ENCODE data around the gene OR7C2.
"Not testable (repeated sequence)": the region's sequence is repeated elsewhere in the genome, so short reads cannot be mapped to it uniquely, and the experiment has no call there.

Gene OR7C2

DNA sequence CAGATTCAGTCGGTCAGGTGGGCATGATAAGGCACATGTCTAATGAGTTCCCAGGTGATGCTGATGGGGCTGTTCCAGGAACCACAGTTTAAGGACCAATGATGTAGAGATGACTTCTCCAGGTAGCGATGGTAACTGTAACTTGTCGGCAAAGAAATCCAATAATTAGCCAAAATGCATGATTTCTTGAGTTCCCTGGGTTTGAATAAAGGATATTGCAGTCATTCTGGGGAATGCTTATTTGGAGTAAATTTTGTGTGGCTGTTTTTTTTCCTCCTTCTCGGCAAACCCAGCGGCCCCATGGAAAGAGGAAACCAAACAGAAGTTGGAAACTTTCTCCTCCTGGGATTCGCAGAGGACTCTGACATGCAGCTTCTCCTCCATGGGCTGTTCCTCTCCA, at the start of gene OR7C2:
OR7C2 (plus strand) TSS at position 301 of the 400 bp plus-strand sequence; CDS start at position 301, 0 bp downstream.
- DNase-seq (ENCODE audit: low spot score) = no peak

DNA sequence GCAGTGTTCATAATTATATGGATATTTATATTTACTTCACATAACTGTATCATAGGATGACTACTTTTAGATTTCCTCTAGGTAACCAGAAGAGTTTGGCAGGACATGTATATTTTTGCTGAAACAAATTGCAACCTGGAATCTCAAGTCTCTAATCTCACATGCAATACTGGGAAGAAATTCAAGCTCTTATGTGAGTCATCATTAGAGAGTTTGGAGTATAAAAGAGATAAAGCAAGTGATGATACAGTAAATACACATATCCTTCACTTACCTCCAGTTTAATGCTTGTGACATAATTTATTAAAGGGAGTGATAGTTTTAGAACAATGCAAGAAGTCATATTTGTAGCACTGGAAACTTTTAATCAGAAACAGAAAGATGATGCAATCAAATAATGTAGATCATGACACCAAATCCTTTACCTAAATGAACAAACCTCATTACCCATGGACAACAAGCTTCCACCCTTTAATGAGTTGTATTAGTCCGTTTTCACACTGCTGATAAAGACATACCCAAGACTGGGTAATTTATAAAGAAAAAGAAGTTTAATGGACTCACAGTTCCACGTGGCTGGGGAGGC, 39.5 kb upstream of the OR7C2 start:
- DNase-seq (ENCODE audit: low spot score) = no peak

DNA sequence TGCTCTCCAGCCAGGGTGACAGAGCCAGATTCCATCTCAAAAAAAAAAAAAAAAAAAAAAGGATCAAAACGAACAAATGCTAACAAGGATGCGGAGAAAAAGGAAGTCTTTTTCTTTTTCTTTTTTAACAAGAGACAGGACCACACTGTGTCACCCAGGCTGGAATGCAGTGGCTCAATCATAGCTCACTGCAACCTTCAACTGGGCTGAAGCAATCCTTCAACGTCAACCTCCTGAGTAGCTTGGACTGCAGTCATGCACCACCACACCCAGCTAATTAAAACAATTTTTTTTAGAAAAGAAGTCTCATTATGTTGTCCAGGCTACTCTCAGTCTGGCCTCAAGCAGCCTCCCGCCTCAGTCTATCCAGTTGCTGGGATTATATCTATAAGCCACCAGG, 34.6 kb upstream of the OR7C2 start:
- DNase-seq (ENCODE audit: low spot score) = no peak

DNA sequence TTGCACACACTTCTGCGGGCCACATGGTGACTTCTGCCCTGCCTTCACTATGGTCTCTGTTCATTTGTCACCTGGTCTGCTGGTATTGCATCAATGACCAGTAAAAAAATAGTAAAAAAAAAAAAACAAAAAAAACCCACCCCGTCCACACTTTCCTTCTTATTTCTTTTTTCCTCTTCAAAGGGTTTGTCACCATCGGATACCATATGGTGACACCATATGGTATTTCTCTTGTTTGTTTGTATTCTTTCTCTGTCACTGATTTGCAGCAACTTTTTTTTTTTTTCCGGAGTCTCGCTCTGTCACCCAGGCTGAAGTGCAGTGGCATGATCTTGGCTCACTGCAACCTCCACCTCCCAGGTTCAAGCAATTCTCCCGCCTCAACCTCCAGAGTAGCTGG, 26.2 kb upstream of the OR7C2 start:
- DNase-seq (ENCODE audit: low spot score) = no peak

DNA sequence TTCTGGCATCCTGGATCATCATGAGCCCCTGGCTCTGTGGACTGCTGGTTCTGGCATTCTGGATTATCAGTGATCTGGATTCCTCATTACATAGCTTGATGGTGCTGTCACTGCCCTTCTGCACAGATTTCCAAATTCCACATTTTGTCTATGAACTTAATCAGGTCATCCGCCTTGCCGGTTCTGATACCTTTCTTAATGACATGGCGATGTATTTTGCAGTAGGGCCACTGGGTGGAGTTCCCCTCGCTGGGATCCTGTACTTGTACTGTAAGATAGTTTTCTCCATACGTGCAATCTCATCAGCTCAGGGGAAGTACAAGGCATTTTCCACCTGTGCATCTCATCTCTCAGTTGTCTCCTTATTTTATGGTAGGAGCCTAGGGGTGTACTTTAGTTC, 24.4 kb upstream of the OR7C2 start:
- DNase-seq (ENCODE audit: low spot score) = no peak

DNA sequence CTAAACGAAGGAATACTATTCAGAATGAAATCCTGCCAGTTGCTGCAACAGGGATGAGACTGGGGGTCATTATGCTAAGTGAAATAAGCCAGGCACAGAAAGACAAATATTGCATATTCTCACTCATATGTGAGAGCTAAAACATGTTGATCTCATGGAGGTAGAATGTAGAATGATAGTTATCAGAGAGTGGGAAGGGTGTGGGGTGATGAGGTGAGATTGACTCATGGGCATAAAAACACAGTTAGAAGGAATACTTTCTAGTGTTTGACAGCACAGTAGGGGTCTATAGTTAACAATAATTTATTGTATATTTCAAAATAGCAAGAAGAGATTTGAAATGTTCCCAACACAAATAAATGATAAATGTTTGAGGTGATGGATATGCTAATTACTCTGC, 7.8 kb upstream of the OR7C2 start:
- no peak for DNase-seq (ENCODE audit: low spot score)

DNA sequence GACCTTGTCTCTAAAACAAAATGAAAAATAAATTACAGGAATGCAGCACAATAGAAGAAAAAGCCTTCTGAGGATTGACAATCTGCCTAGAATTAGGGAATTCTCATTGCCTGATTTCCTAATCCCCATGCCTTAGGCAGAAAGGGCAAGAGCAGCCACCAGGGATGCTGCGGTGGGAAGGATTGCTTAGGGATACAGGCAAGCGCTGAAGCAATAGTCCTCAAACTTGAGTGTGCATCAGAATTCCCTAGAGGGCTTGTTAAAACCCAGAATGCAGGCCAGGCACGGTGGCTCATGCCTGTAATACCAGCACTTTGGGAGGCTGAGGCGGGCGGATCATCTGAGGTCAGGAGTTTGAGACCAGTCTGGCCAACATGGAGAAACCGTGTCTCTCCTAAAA, 1.0 kb upstream of the OR7C2 start:
- no peak for DNase-seq (ENCODE audit: low spot score)

DNA sequence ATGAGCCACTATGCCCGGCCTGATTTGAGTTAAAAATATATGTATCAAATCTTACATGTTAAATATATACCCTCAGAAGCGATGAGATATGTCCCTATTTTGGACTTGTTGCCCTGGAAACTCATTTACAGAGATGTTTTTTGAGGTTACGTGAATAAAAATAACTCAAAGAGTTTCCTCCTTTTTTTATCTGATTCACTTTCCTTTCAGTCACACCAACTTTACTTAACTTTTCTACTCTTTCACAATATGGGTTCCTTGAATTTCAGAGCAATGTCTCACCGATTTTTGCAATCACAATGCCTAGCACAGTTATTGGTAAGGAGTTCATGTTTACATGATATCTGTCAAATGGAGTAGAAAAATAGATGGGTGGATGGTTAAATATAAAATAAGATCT, 2.3 kb downstream of the OR7C2 start:
- DNase-seq (ENCODE audit: low spot score) = no peak

DNA sequence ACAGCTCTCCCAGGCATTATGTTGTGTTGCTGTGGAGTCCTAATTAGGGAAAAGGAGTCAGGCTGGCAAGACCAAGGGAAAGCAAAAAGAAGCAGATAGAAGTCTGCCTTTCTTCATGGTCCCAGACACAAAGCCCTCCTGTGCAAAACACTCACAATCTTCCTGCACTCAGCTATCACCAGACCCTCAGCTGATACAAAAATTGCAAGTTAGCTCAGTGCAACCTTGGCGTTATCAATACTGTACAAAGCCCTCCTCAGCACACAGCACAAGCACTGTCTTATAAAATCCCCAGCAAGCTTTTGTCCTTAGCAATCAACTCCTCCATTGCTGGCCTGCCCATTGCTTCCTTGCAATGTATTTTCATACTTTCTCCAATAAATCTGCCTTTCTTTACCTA, 3.2 kb downstream of the OR7C2 start:
- no peak for DNase-seq (ENCODE audit: low spot score)

DNA sequence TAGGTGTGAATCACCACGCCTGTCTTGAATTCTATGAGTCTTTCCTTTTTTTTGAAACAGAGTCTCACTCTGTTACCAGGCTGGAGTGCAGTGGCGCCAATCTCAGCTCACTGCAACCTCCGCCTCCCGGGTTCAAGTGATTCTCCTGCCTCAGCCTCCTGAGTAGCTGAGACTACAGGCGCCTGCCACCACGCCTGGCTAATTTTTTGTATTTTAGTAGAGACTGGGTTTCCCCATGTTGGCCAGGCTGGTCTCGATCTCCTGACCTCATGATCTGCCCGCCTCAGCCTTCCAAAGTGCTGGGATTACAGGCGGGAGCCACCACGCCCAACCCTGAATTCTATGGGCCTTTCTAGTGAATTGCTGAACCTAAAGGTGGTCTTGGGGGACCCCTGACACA, 8.1 kb downstream of the OR7C2 start:
- DNase-seq (ENCODE audit: low spot score) = not testable (repeated sequence)

DNA sequence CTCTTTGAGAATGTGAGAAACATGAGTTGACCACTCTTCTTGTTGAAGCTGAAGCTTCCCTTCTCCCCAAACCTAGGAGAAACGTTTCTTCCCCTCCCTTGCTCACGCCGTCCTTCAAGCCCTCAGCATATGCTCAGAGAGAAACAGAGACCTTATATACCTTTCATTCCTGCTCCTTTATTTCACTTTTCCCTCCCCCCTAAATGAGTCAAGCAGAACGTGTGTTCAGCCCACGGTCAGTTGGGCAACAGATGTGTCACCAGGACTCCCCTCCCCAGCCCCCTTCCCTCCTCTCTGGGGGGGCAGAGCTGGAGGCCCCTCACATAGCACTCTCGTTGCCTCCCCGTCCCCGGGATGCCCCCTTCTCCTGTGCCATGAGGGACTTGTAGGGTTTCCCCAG, 8.6 kb downstream of the OR7C2 start:
- DNase-seq (ENCODE audit: low spot score) = no peak

DNA sequence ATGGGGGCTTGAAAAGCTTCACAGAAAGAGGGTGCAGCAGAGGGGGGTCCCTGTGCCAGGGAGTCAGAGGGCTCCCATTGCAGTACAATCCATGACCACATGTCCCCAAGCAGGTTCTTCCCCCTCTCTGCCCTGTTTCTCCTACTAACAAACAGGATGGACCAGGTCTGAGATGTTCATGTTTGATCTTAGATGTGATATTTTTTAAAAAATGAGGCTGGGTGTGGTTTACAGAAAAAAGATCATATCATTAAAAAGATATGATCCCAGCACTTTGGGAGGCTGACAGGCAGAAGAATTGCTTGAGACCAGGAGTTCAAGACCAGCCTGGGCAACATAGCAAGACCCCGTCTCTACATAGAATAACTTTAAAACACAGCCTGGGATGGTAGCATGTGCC, 9.1 kb downstream of the OR7C2 start:
- no peak for DNase-seq (ENCODE audit: low spot score)

DNA sequence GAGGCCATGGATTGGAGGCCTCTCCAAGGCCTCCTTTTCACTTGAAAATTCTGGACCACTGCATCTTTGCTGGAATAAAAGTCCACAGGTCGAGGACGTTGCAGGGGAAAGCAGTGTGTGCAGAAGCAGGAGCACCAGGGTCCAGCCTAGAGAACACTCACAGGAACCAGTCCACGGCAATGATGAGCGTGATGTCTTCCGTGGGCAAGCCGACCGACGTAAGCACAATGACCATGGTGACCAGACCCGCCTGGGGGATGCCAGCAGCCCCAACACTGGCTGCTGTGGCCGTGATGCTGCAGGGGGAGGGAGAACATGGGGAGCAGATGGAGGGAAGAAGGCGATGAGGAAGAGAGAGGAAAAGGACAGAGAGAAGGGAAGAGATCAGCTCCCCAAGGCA, 11.5 kb downstream of the OR7C2 start:
- no peak for DNase-seq (ENCODE audit: low spot score)

DNA sequence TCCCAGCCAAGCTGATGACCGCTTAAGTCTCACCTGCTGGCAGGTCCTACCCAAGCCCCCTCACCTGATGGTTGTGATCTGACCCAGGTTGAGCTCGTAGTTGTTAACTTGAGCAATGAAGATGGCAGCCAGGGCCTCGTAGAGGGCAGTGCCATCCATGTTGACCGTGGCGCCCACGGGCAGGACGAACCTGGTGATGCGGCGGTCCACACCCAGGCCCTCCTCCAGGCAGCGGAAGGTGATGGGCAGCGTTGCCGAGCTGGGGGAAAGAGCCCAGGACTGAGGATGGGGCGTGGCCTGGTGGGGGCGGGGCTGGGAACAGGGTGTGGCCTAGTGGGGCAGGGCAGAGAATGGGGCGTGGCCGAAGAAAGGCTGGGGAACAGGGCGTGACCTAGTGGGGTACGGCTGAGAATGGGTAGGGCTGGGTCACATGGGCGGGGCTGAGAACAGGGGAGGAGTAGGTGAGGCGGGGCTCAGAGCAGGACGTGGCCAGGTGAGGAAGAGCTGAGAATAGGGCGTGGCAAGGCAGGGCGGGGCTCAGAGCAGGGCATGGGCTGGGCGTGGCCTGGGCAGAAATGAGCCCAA, 12.9 kb downstream of the OR7C2 start:
- DNase-seq (ENCODE audit: low spot score) = no peak

DNA sequence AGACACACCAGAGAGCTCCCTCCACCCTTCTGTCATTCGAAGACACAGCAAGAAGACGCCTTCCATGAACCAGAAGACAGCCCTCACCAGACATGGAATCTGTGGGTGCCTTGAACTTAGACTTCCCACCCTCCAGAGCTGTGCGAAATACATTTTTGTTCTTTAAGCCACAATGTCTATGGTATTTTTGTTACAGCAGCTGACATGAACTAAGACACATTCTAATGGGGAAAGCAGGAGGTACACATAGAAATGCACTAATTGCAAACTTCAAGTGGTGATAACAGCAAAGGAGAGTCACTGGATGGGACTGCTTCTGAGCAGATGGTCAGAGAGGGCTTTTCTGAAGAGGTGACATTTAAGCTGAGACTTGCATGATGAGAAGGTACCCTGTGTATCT, 16.2 kb downstream of the OR7C2 start:
- no peak for DNase-seq (ENCODE audit: low spot score)

DNA sequence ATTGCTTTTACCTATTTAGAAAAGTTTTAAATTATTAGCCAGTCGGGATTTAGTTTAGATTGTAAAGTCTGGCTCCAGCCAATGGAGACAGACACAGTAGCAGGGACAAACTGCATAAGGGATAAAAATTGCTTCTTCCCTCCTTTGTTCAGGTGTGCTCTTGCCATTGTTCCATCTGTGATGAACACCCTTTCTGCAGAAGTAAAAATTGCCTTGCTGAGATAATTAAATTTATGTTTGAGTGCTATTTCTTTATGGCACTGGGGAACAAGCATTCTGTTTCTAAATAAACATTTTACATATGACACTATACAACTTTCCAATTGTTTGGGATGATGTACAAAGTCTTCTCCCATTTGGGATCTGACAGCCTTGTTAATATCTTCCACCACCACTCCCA, 18.0 kb downstream of the OR7C2 start:
- DNase-seq (ENCODE audit: low spot score) = no peak

DNA sequence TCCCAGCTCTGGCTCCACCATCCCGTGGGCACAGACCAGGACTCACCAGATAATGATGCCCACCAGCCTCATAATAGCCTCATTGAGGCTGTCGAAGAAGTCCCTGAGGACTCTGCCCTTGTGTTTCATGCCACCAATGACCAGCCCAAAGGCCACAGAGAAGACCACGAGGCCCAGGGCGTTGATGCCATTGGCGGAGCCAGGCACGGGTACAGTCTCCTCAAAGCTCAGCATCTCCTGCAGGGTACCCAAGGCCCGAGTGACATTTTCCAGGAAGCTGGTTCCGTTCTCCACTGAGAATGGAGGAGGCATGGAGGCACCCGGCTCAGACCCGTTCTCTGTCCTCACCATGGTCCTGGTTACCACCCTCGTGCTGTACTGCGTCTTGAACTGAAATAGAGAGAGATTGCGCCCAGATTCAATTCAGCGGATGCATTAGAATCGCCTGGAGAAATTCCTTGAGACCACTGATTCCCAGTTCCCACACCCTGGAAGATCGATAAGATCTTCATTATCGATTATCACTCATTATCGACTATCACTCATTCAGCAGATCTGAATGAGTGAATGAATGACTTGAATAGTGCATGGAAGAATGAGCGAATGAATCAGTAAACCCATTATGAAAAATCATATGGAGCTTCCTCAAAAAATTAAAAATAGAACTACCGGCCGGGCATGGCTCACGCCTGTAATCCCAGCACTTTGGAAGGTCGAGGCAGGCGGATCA, 20.8 kb downstream of the OR7C2 start:
- no peak for DNase-seq (ENCODE audit: low spot score)

DNA sequence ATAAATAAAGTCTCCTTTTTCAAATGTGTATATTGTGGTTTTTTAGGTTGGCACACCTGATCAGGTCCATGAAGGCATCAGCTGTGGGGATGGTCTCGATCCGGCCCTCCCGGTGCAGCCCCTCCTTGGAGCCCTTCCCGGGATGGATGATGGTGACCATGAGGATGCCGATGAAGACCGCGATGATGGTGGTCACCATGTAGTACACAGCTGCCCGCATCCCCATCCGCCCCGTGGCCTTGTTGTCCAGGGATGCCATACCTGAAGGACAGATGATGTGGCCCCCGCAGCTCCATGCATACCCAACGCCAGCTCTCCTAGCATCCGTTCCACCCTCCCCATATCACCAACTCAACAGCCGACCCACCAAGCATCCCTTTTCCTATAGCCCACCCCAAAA, 27.0 kb downstream of the OR7C2 start:
- no peak for DNase-seq (ENCODE audit: low spot score)

DNA sequence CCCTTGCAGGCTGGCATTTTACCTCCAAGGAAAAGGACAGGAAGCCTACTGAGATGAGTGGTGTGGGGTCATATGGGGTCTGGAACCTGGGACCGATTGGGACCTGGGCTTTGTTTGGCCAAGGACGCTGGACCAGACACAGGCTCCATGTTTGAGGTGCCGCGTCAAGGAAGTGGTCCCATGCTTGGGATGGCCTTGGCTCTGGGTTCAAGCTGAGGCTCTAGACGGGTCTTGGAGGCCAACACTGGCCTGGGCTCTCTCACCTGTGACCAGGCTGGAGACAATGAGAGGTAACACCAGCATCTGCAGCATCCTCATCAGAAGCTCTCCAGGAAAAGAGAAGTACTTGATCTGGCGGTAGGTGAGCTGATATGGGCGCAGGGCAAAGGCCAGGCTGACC, 30.2 kb downstream of the OR7C2 start:
- DNase-seq (ENCODE audit: low spot score) = no peak

DNA sequence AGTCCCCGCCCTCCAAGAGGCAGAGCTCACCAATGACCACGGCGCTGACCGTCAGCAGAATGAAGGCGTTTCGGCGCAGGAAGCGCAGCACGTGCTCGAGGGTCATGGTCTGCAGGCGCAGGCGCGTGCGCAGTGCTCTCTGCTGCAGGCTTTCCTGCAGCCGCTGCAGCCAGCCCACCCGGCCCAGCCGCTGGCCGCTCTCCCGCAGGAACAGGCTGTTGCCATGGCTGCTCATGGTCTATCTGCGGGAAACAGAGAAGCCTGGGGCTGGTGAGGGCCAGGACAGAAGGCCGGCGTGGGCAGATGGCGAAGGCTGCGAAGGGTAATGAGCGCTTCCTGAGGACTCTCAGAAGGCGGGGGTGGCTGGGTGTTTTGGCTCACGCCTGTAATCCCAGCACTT, 31.4 kb downstream of the OR7C2 start:
- DNase-seq (ENCODE audit: low spot score) = no peak

DNA sequence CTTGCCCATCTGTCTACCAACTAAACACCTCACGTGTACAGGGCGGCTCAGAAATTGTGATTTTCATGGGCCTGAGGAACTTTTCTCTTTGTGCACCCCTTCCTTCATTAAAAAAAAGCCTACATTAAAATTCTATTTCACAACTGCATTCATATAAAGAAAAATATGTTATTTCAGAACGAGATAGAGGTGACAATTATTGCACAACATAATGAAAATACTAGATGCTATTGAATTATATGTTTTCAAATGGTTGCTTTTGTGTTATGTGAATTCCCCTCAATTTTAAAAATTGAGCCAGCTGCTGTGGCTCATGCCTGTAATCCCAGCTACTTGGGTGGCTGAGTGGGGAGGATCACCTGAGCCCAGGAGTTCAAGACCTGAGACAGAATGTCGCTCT, 33.2 kb downstream of the OR7C2 start:
- no peak for DNase-seq (ENCODE audit: low spot score)

DNA sequence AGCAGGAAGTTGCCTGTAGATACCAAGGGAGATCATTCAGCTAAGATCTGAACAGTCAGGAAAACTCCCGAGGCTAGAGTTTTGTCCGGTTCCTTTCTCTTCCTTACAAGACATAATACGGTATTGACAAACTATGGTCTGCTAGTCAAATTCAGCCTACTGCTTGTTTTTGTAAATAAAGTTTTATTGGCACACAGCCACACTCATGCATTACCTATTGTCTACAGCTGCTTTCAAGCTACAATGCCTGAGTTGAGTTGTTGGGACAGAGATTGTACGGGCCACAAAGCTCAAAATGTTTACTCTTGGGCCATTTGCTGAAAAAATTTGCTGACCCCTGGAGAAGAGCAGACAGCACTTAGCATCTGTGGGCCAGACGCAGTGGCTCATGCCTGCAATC, 35.8 kb downstream of the OR7C2 start:
- DNase-seq (ENCODE audit: low spot score) = no peak

DNA sequence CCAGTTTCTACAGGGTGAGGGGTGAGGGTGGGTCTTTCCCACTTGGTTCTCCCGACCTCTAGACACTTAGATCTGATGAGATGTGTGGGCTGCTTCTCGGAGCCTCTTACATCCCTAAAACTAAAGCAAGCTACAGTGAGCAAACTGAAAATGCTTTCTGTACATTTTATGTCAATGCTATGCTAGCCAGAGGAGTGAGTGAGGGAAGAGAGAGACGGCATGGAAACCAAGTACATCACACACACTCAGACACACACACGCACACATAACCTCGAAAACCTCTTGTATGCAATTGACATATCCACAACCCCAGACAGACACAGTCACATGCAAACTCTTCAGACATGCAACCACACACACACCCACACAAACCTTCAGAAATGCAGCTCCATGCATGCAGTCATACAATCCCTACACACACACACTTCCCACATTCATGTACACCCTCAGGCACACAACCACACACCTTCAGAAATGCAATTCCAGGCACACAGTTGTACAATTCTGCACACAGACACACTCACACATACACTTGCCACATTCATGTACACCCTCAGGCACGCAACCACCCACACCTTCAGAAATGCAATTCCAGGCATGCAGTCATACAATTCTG, 37.0 kb downstream of the OR7C2 start:
- DNase-seq (ENCODE audit: low spot score) = no peak
